GM12892 (cell line): ENCODE results near the gene SIPA1L3.

Experiments used
- POLR2A ChIP-seq: IDR thresholded peaks from 2 replicates; pipeline ENCODE4 v1.6.1; 2011; ENCODE audit warnings: low read depth, low read length, control low read depth
- POLR2AphosphoS5 ChIP-seq: IDR thresholded peaks from 2 replicates; pipeline ENCODE4 v1.6.1; 2011; ENCODE audit warnings: low read depth, low read length, control low read depth
- TAF1 ChIP-seq: IDR thresholded peaks from 2 replicates; pipeline ENCODE4 v1.6.1; 2011; ENCODE audit warnings: low read depth, mild to moderate bottlenecking, control low read depth, low read length, borderline replicate concordance

DNA sequence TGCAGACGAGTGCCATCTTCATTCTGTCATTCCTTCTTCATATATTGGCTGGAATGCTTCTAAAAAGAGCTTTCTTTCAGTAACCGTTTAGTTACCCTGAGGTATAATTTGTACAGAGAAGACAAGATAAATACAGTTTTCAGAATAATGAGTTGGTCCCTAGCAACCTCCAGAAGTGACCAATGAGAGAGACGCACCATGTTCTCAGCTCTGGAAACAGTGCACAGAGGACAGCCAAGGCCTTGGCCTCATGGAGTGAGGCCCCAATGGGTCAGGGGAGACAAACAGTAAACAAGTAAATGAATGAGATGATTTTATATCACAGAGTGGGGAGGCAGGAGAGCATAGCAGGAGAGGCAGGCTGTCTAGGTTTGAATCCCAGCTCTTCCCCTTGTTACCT is 226.3 kb downstream of the SIPA1L3 start:
- TF ChIP-seq TAF1 (no peak), POLR2A (no peak), POLR2AphosphoS5 (no peak)
